Measurements from ENCODE around the gene PUS7.

The PUS7 gene

DNA sequence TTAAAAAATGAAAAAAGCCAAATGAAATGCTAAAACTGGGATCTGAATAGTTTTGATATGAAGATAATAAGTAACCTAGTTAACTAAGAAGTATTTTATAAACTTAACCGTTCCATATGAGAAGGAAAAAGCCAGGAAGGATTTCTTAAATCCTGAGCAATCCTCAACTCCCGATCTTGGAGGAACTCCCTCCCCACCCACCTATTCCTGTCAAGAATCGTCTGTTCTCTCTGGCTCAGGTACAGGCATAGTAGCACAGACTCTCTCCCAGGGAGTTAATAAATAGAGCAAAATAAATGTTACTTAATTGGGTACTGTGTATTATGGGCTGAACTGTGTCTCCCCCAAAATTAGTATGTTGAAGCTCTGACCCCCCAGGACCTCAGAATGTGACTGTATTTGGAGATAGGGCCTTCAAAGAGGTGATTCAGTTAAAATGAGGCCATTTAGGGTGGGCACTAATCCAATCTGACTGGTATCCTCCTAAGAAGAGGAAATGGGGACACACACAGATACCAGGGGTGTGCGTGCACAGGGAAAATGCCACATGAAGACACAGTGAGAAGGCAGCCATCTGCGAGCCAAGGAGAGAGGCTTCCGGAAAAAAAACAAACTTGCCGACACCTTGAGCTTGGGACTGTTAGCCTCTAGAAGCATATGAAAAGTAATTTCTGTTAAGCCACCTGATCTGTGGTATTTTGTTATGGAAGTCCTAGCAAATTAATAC lies 28.7 kb downstream of the PUS7 start:
- Histone ChIP-seq H3K36me3 (ENCODE audit: control insufficient read depth, insufficient read depth, low read length) (no peaks in the 10 kb centered on the region), H3K9me3 (ENCODE audit: control insufficient read depth, low read length) (no peaks in the 10 kb centered on the region), H3K4me3 (ENCODE audit: low read length) (no peak overlapping the region), H3K27me3 (ENCODE audit: control insufficient read depth, insufficient read depth, low read length) (no peaks in the 10 kb centered on the region), H3K9ac (ENCODE audit: low read length) (no peak overlapping the region), H3K4me1 (ENCODE audit: control insufficient read depth, insufficient read depth, low read length) (peaks cover 16% of the 10 kb centered on the region)

DNA sequence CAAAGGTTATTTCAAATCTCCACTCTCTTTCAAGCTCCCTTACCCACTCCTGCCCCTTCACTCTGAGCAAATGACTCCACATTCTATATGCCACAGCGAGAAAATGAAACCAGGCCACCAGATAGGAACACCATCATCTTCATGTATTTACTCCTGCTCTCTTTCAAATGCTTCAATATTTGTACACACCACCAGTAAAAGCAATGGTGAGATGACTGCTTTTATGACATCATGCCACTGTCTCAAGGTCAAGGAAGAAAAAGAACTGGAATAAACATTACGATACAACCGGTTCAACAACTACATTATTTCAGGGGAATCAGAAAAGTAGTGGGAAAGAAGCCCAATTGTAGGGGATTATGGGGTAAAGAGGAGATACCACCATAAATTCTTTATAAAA lies 32.7 kb downstream of the PUS7 start:
- Histone ChIP-seq H3K9ac (ENCODE audit: low read length) (no peak overlapping the region), H3K9me3 (ENCODE audit: control insufficient read depth, low read length) (no peaks in the 10 kb centered on the region), H3K36me3 (ENCODE audit: control insufficient read depth, insufficient read depth, low read length) (no peaks in the 10 kb centered on the region), H3K4me1 (ENCODE audit: control insufficient read depth, insufficient read depth, low read length) (peaks cover 21% of the 10 kb centered on the region), H3K27me3 (ENCODE audit: control insufficient read depth, insufficient read depth, low read length) (no peaks in the 10 kb centered on the region), H3K4me3 (ENCODE audit: low read length) (no peak overlapping the region)

GRCh38 chr7:105487579-105488571 lies 34.2 kb downstream of the PUS7 start:
- H3K9ac ChIP-seq (ENCODE audit: low read length): no peak overlapping the region
- no peaks in the 10 kb centered on the region for H3K36me3 ChIP-seq (ENCODE audit: control insufficient read depth, insufficient read depth, low read length)
- H3K27me3 ChIP-seq (ENCODE audit: control insufficient read depth, insufficient read depth, low read length): no peaks in the 10 kb centered on the region
- no peaks in the 10 kb centered on the region for H3K9me3 ChIP-seq (ENCODE audit: control insufficient read depth, low read length)
- no peak overlapping the region for H3K4me3 ChIP-seq (ENCODE audit: low read length)
- H3K4me1 ChIP-seq (ENCODE audit: control insufficient read depth, insufficient read depth, low read length): peaks cover 8% of the 10 kb centered on the region

- H3K4me1 ChIP-seq (ENCODE audit: control insufficient read depth, insufficient read depth, low read length): no peaks in the 10 kb centered on the region
- no peaks in the 10 kb centered on the region for H3K9me3 ChIP-seq (ENCODE audit: control insufficient read depth, low read length)
- no peak overlapping the region for H3K9ac ChIP-seq (ENCODE audit: low read length)
- no peaks in the 10 kb centered on the region for H3K36me3 ChIP-seq (ENCODE audit: control insufficient read depth, insufficient read depth, low read length)
- H3K4me3 ChIP-seq (ENCODE audit: low read length): no peak overlapping the region
- no peaks in the 10 kb centered on the region for H3K27me3 ChIP-seq (ENCODE audit: control insufficient read depth, insufficient read depth, low read length)
Observed at GRCh38 chr7:105480931-105481330, 41.1 kb downstream of the PUS7 start.

DNA sequence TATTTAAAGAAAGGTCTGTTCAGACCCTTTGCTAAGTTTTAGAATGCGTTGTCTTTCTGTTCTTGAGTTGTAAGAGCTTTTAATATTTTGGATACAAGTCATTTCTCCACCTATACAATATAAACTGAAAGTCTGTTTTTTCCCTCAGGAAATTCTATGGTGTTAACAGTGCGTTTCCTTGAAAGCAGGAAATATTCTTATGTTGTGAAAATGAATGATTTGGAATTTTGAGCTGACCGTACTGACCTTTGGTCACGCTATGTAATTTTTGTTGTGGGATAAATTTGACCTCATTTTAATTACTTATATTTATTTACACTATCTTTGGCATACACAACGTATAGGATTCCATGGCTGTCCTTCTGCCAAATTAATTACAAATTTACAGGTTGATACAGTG lies 43.5 kb downstream of the PUS7 start:
- H3K36me3 ChIP-seq (ENCODE audit: control insufficient read depth, insufficient read depth, low read length): no peaks in the 10 kb centered on the region
- no peaks in the 10 kb centered on the region for H3K4me1 ChIP-seq (ENCODE audit: control insufficient read depth, insufficient read depth, low read length)
- H3K27me3 ChIP-seq (ENCODE audit: control insufficient read depth, insufficient read depth, low read length): no peaks in the 10 kb centered on the region
- H3K9me3 ChIP-seq (ENCODE audit: control insufficient read depth, low read length): no peaks in the 10 kb centered on the region
- no peak overlapping the region for H3K9ac ChIP-seq (ENCODE audit: low read length)
- H3K4me3 ChIP-seq (ENCODE audit: low read length): no peak overlapping the region

GRCh38 chr7:105477908-105478307 lies 44.2 kb downstream of the PUS7 start:
- Histone ChIP-seq H3K27me3 (ENCODE audit: control insufficient read depth, insufficient read depth, low read length) (no peaks in the 10 kb centered on the region), H3K4me1 (ENCODE audit: control insufficient read depth, insufficient read depth, low read length) (no peaks in the 10 kb centered on the region), H3K9me3 (ENCODE audit: control insufficient read depth, low read length) (no peaks in the 10 kb centered on the region), H3K9ac (ENCODE audit: low read length) (no peak overlapping the region), H3K4me3 (ENCODE audit: low read length) (no peak overlapping the region), H3K36me3 (ENCODE audit: control insufficient read depth, insufficient read depth, low read length) (no peaks in the 10 kb centered on the region)

DNA sequence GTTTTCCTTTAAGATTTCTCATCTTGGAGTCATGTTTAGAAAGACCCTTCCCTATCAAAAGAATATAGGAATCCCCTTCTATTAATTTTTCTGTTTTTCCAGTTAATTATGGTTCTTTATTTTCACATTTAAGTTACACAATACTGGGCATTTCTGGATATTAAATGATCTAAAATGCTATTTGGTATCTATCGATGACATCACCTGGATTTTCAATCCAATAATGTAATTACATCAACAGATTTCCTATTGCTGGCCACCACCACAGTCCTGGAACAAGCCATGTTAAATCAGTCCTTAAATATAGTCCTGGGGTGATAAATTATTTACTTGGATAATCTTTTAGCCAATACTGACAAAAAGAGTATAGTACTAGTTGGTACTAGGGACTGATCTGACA lies 48.0 kb downstream of the PUS7 start:
- no peaks in the 10 kb centered on the region for H3K9me3 ChIP-seq (ENCODE audit: control insufficient read depth, low read length)
- H3K36me3 ChIP-seq (ENCODE audit: control insufficient read depth, insufficient read depth, low read length): no peaks in the 10 kb centered on the region
- no peak overlapping the region for H3K4me3 ChIP-seq (ENCODE audit: low read length)
- no peak overlapping the region for H3K9ac ChIP-seq (ENCODE audit: low read length)
- no peaks in the 10 kb centered on the region for H3K4me1 ChIP-seq (ENCODE audit: control insufficient read depth, insufficient read depth, low read length)
- no peaks in the 10 kb centered on the region for H3K27me3 ChIP-seq (ENCODE audit: control insufficient read depth, insufficient read depth, low read length)

DNA sequence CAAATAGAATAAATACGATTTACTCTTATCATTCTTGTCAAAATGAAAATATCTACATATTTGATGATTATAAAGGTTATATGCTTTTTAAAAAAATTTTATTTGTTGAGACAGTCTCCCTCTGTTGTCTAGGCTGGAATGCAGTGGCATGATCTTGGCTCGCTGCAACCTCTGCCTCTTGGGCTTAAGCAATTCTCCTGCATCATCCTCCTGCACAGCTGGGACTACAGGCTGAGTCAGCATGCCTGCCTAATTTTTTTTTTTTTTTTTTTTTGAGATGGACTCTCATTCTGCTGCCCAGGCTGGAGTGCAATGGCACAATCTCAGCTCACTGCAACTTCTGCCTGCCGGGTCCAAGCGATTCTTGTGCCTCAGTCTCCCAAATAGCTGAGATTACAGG lies 48.9 kb downstream of the PUS7 start:
- H3K27me3 ChIP-seq (ENCODE audit: control insufficient read depth, insufficient read depth, low read length): no peaks in the 10 kb centered on the region
- no peak overlapping the region for H3K4me3 ChIP-seq (ENCODE audit: low read length)
- H3K9me3 ChIP-seq (ENCODE audit: control insufficient read depth, low read length): no peaks in the 10 kb centered on the region
- H3K9ac ChIP-seq (ENCODE audit: low read length): no peak overlapping the region
- H3K4me1 ChIP-seq (ENCODE audit: control insufficient read depth, insufficient read depth, low read length): no peaks in the 10 kb centered on the region
- H3K36me3 ChIP-seq (ENCODE audit: control insufficient read depth, insufficient read depth, low read length): no peaks in the 10 kb centered on the region

DNA sequence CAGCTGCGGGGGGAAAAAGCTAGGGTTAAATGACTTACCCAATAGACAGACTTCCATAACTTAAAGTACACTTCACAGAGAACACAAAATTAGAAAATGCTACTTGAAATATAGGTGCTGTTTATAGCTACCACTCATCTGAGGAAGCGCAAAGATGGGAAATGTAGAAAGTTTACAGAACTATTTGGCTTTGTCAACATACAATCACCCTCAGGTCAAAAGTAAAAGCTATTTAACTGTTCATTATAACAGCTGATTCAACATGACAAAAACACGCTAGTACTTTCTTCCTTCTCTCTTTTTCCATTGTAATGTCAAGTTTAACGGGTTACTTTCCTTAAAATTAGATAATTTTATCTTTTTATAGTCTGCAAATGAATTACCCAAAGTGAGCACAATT lies 51.2 kb downstream of the PUS7 start:
- Histone ChIP-seq H3K27me3 (ENCODE audit: control insufficient read depth, insufficient read depth, low read length) (no peaks in the 10 kb centered on the region), H3K4me3 (ENCODE audit: low read length) (no peak overlapping the region), H3K9ac (ENCODE audit: low read length) (no peak overlapping the region), H3K9me3 (ENCODE audit: control insufficient read depth, low read length) (no peaks in the 10 kb centered on the region), H3K36me3 (ENCODE audit: control insufficient read depth, insufficient read depth, low read length) (no peaks in the 10 kb centered on the region), H3K4me1 (ENCODE audit: control insufficient read depth, insufficient read depth, low read length) (no peaks in the 10 kb centered on the region)

- Histone ChIP-seq H3K9ac (ENCODE audit: low read length) (no peak overlapping the region), H3K4me3 (ENCODE audit: low read length) (no peak overlapping the region), H3K9me3 (ENCODE audit: control insufficient read depth, low read length) (no peaks in the 10 kb centered on the region), H3K4me1 (ENCODE audit: control insufficient read depth, insufficient read depth, low read length) (no peaks in the 10 kb centered on the region), H3K27me3 (ENCODE audit: control insufficient read depth, insufficient read depth, low read length) (no peaks in the 10 kb centered on the region), H3K36me3 (ENCODE audit: control insufficient read depth, insufficient read depth, low read length) (no peaks in the 10 kb centered on the region)
Observed at GRCh38 chr7:105470090-105470489, 52.0 kb downstream of the PUS7 start.

- Histone ChIP-seq H3K9me3 (ENCODE audit: control insufficient read depth, low read length) (no peaks in the 10 kb centered on the region), H3K9ac (ENCODE audit: low read length) (no peak overlapping the region), H3K4me1 (ENCODE audit: control insufficient read depth, insufficient read depth, low read length) (no peaks in the 10 kb centered on the region), H3K36me3 (ENCODE audit: control insufficient read depth, insufficient read depth, low read length) (no peaks in the 10 kb centered on the region), H3K4me3 (ENCODE audit: low read length) (no peak overlapping the region), H3K27me3 (ENCODE audit: control insufficient read depth, insufficient read depth, low read length) (no peaks in the 10 kb centered on the region)
Observed at GRCh38 chr7:105462765-105463420, 59.2 kb downstream of the PUS7 start.

DNA sequence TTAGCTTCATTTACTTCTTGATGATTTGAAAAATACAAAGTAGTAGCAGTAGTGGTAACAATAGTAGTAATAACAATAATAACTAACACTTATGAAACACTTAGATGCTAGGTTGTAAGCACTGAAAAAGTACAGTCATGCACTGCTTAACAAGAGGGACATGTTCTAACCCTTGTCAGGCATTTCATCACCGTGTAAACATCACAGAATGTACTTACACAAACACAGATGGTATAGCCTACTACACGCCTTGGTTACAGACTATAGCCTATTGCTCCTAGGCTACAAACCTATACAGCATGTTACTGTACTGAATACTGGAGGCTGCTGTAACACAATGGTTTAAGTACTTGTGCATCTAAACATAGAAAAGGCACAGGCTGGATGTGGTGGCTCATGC lies 60.6 kb downstream of the PUS7 start:
- H3K4me1 ChIP-seq (ENCODE audit: control insufficient read depth, insufficient read depth, low read length): no peaks in the 10 kb centered on the region
- no peaks in the 10 kb centered on the region for H3K9me3 ChIP-seq (ENCODE audit: control insufficient read depth, low read length)
- no peak overlapping the region for H3K9ac ChIP-seq (ENCODE audit: low read length)
- H3K36me3 ChIP-seq (ENCODE audit: control insufficient read depth, insufficient read depth, low read length): no peaks in the 10 kb centered on the region
- no peak overlapping the region for H3K4me3 ChIP-seq (ENCODE audit: low read length)
- H3K27me3 ChIP-seq (ENCODE audit: control insufficient read depth, insufficient read depth, low read length): no peaks in the 10 kb centered on the region

Data from mucosa of stomach (tissue), 1 donor.